ENCODE results near the gene MYBPC1.
"Not testable (repeated sequence)": the region's sequence is repeated elsewhere in the genome, so short reads cannot be mapped to it uniquely, and the experiment has no call there.

- TF ChIP-seq POLR2AphosphoS5 (IDR thresholded peaks at IDR 0.05; ENCODE audit: low read depth, low read length); CTCF (IDR thresholded peaks at IDR 0.05); FOXM1 (IDR thresholded peaks at IDR 0.05; ENCODE audit: low read depth); EP300 (IDR thresholded peaks at IDR 0.05; ENCODE audit: borderline replicate concordance in 1 of 2, low read depth in 1 of 2, low read length in 1 of 2); RAD21 (IDR thresholded peaks at IDR 0.05; ENCODE audit: low read length); EZH2phosphoT487 (IDR thresholded peaks at IDR 0.05; ENCODE audit: borderline replicate concordance, low read depth); TEAD4 (IDR thresholded peaks at IDR 0.05; ENCODE audit: borderline replicate concordance, insufficient read depth); REST (IDR thresholded peaks at IDR 0.05; ENCODE audit: low read depth, low read length); MEF2A (IDR thresholded peaks at IDR 0.05; ENCODE audit: borderline replicate concordance, low read depth); SIN3A (IDR thresholded peaks at IDR 0.05; ENCODE audit: borderline replicate concordance, low read depth, low read length); GATA2 (CRISPR knock-in tag; IDR thresholded peaks at IDR 0.05): not testable (repeated sequence)
These were observed 65.9 kb downstream of the MYBPC1 start for GRCh38 chr12:101660662-101661061.

Measured in SK-N-SH (cell line).